Endothelial cell of umbilical vein (primary cell): Measurements from ENCODE around the gene UBTD1. TPM values are rescaled to one million over a fixed set of nuclear protein-coding genes. Genes with fewer than 3 reads are reported as not detected.

Experiments used
- BruUV-seq: library from RNA; stranded (reverse); fragments of 400-500 nt; replicated peaks from 2 replicates; lab custom pipeline; 2021; lab: Mats Ljungman, UMichigan
- CTCF ChIA-PET: fragments of 300-600, 350-600 bp; sonication (Branson Sonifier 250); formaldehyde crosslinking; loops from one replicate; lab custom pipeline; 2021; ENCODE audit warnings: antibody characterized with exemption, inconsistent platforms; lab: Charles Lee
- POLR2A ChIA-PET: fragments of 300-600, 350-600 bp; sonication (Branson Sonifier 250); formaldehyde crosslinking; loops from one replicate; lab custom pipeline; 2021; ENCODE audit warnings: antibody characterized with exemption, inconsistent platforms; lab: Charles Lee
- DNase-seq: peaks from one replicate; pipeline ENCODE4 v3.0.0-alpha.2; 2011; ENCODE audit warnings: low read depth, low spot score
- FAIRE-seq: peaks from 2 replicates; lab custom pipeline; 2011; peaks lifted over from hg19 to GRCh38; lab: Jason Lieb, UNC
- H2AFZ ChIP-seq: 2 replicates; pipeline ENCODE4 v1.6.0; 2012; ENCODE audit warnings: low read depth, low read length, control low read depth, inconsistent platforms
- H3K27ac ChIP-seq: 2 replicates; pipeline ENCODE4 v1.5.1; 2011; ENCODE audit warnings: low read depth, mild to moderate bottlenecking, control low read depth, low read length, moderate library complexity; ENCODE audit not compliant: insufficient read depth
- H3K27me3 ChIP-seq, 2 experiments: 2 replicates each; pipeline versions ENCODE4 v1.6.0 to v1.6.1; 2011; ENCODE audit warnings: low read length in 2 of 2, mixed read lengths in 1 of 2; ENCODE audit not compliant: control insufficient read depth in 2 of 2, insufficient read depth in 2 of 2
- H3K36me3 ChIP-seq, 2 experiments: 2 replicates in 1 of 2; 3 replicates in 1 of 2; pipeline ENCODE4 v1.5.1; 2011; ENCODE audit warnings: low read length in 2 of 2, mild to moderate bottlenecking in 1 of 2, moderate library complexity in 1 of 2; ENCODE audit not compliant: control insufficient read depth in 2 of 2, insufficient read depth in 2 of 2; ENCODE audit errors: extremely low read depth in 1 of 2
- H3K4me1 ChIP-seq: 3 replicates; pipeline ENCODE4 v1.5.1; 2011; ENCODE audit warnings: mild to moderate bottlenecking, low read length; ENCODE audit not compliant: control insufficient read depth, insufficient read depth; ENCODE audit errors: extremely low read depth
- H3K4me2 ChIP-seq: 2 replicates; pipeline ENCODE4 v1.6.1; 2011; ENCODE audit warnings: low read length, control low read depth, mixed read lengths; ENCODE audit not compliant: insufficient read depth
- H3K4me3 ChIP-seq, 3 experiments: fragments of 200-600 bp in 1 of 3; sonication (generic), shearing (Covaris generic) in 1 of 3; replicated peaks in 1 of 3; 2 replicates each; pipeline ENCODE4 v1.5.1; 2011 to 2016; ENCODE audit warnings: control low read depth in 3 of 3, low read length in 3 of 3, mild to moderate bottlenecking in 2 of 3, inconsistent platforms in 1 of 3, low read depth in 1 of 3, moderate library complexity in 1 of 3; ENCODE audit not compliant: insufficient read depth in 1 of 3
- H3K79me2 ChIP-seq: 2 replicates; pipeline ENCODE4 v1.6.0; 2012; ENCODE audit warnings: low read length, inconsistent platforms; ENCODE audit not compliant: control insufficient read depth, insufficient read depth
- H3K9ac ChIP-seq: replicated peaks from 2 replicates; pipeline ENCODE3; 2011; ENCODE audit warnings: low read length, control low read depth; ENCODE audit not compliant: insufficient read depth; ENCODE audit errors: extremely low read depth
- H3K9me1 ChIP-seq: replicated peaks from 3 replicates; pipeline ENCODE4 v1.6.0; 2011; ENCODE audit warnings: mild to moderate bottlenecking, low read length; ENCODE audit not compliant: control insufficient read depth, insufficient read depth; ENCODE audit errors: extremely low read depth
- H3K9me3 ChIP-seq: replicated peaks from 2 replicates; pipeline ENCODE4 v1.5.1; 2012; ENCODE audit warnings: low read length, inconsistent platforms; ENCODE audit not compliant: control insufficient read depth, insufficient read depth
- H4K20me1 ChIP-seq: replicated peaks from 2 replicates; pipeline ENCODE3; 2011; ENCODE audit warnings: mild to moderate bottlenecking, low read length; ENCODE audit not compliant: control insufficient read depth, insufficient read depth; ENCODE audit errors: extremely low read depth
- CTCF ChIP-seq, 2 donors: IDR thresholded peaks; 1 replicate in 1 of 2; 2 replicates in 1 of 2; pipeline ENCODE4 v1.5.1; 2011; ENCODE audit warnings: low read length in 2 of 2, mild to moderate bottlenecking in 2 of 2, moderate library complexity in 2 of 2, control low read depth in 1 of 2, inconsistent platforms in 1 of 2, low read depth in 1 of 2; ENCODE audit not compliant: insufficient read depth in 1 of 2; ENCODE audit errors: extremely low read depth in 1 of 2
- EZH2 ChIP-seq: IDR thresholded peaks from 2 replicates; pipeline ENCODE4 v1.6.1; 2012; ENCODE audit warnings: borderline replicate concordance, low read depth, mild to moderate bottlenecking, moderate library complexity, low read length, inconsistent platforms; ENCODE audit not compliant: severe bottlenecking
- FOS ChIP-seq: IDR thresholded peaks from 2 replicates; pipeline ENCODE4 v1.6.1; 2011; ENCODE audit warnings: mild to moderate bottlenecking, low read length, moderate library complexity, borderline replicate concordance; ENCODE audit not compliant: insufficient read depth
- GATA2 ChIP-seq: IDR thresholded peaks from 2 replicates; pipeline ENCODE4 v1.7.0; 2011; ENCODE audit warnings: low read depth, mild to moderate bottlenecking, moderate library complexity, mixed read lengths, low read length; ENCODE audit not compliant: insufficient read length, insufficient read depth
- JUN ChIP-seq: IDR thresholded peaks from 2 replicates; pipeline ENCODE4 v1.6.1; 2011; ENCODE audit warnings: borderline replicate concordance, low read depth; ENCODE audit not compliant: insufficient read length, insufficient read depth
- MYC ChIP-seq: IDR thresholded peaks from one replicate; pipeline ENCODE4 v1.6.1; 2011; ENCODE audit warnings: mild to moderate bottlenecking, low read depth, low read length
- POLR2A ChIP-seq: IDR thresholded peaks from 2 replicates; pipeline ENCODE4 v1.6.1; 2012; ENCODE audit warnings: low read depth, mild to moderate bottlenecking, control low read depth, low read length
- POLR2AphosphoS5 ChIP-seq: IDR thresholded peaks from 2 replicates; pipeline ENCODE4 v1.6.1; 2012; ENCODE audit warnings: low read depth, mild to moderate bottlenecking, control low read depth, low read length, moderate library complexity; ENCODE audit not compliant: insufficient read depth
- dilution Hi-C: fragments of 300-500 bp; cut with MboI; formaldehyde crosslinking; loops from one replicate; pipeline ENCODE4 v1.15.0; 2019; ENCODE audit warnings: low sequenced_read_pairs; ENCODE audit not compliant: extremely low pct_ligation_motif_present
- intact Hi-C: fragments of 100-400 bp; cut with micrococcal nuclease; formaldehyde crosslinking; loops from one replicate; pipeline ENCODE4 v1.10.0; 2022
- polyA plus RNA-seq, 4 experiments: library from polyadenylated mRNA; depleted of rRNA in 3 of 4; stranded (reverse) in 3 of 4; unstranded in 1 of 4; fragments of >200 nt; gene quantifications; 2 replicates each; pipeline versions ENCODE4 v1.2.1 to v1.2.3, GENCODE V29; 2011 to 2012; ENCODE audit warnings: missing spikeins in 1 of 4
- total RNA-seq: library from RNA; stranded (reverse); gene quantifications from 2 replicates; pipeline ENCODE4 v1.2.3, GENCODE V29; 2021
- TF ChIP-seq, protein P1 (sequence below): IDR thresholded peaks from 2 replicates; pipeline ENCODE4 v1.6.1; 2011; ENCODE audit not compliant: insufficient read depth, insufficient read length

UBTD1 gene
- total and polyA plus RNA-seq, 2 donors (not counting 3 experiments of a cell fraction or from before 2014, with no cell fraction given), result 42.6 to 63.7 TPM

GRCh38 chr10:97570146-97570788 lies 71.5 kb downstream of the UBTD1 start:
- no peak overlapping the region for H3K4me2 ChIP-seq
- H2AFZ ChIP-seq, result no peak overlapping the region
- no peaks in the 10 kb centered on the region for H3K27me3 ChIP-seq
- H3K9me3 ChIP-seq, result no peaks in the 10 kb centered on the region
- H3K4me3 ChIP-seq, result no peak overlapping the region
- peaks cover 12% of the 10 kb centered on the region for H3K4me1 ChIP-seq
- ChIA-PET CTCF (interaction anchor here (1.0 to 8.2 kb wide), 7 partner anchors 17 to 106 kb away, joined by 3 to 304 read pairs (median 5); partner anchors contain the start of gene UBTD1), POLR2A (no interaction called here)
- dilution Hi-C loops (no loop called here), intact Hi-C loops (no loop called here)
- DNase-seq (no peak), FAIRE-seq (no peak)
- no peaks in the 10 kb centered on the region for H4K20me1 ChIP-seq
- no peaks in the 10 kb centered on the region for H3K79me2 ChIP-seq
- H3K27ac ChIP-seq, result no peak overlapping the region
- H3K9ac ChIP-seq, result no peak overlapping the region
- BruUV-seq, result no TSS peak
- peaks cover 3 to 37% of the 10 kb centered on the region in 2 experiments for H3K36me3 ChIP-seq
- H3K9me1 ChIP-seq, result no peaks in the 10 kb centered on the region
- TF ChIP-seq POLR2AphosphoS5 (no peak), MYC (no peak), CTCF (IDR thresholded peaks at IDR 0.05; ENCODE audit: extremely low read depth in 1 of 2, insufficient read depth in 1 of 2, low read depth in 1 of 2, low read length in 2 of 2) (no peak), FOS (no peak), POLR2A (no peak), JUN (no peak), GATA2 (no peak), EZH2 (no peak)
- TF ChIP-seq, protein P1, sequence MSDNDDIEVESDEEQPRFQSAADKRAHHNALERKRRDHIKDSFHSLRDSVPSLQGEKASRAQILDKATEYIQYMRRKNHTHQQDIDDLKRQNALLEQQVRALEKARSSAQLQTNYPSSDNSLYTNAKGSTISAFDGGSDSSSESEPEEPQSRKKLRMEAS, result no peak
